GM12878 (cell line): ENCODE data around the gene PHLDB1. TPM values are rescaled to one million over a fixed set of nuclear protein-coding genes. Genes with fewer than 3 reads are reported as not detected.

Source experiments
- ATAC-seq: fragments of 200-7000 bp; cut with Tn5 transposase; 3 replicates; pipeline ENCODE4 v1.9.1; 2020; ENCODE audit warnings: mild to moderate bottlenecking, moderate library complexity
- BruUV-seq: library from RNA; stranded (reverse); fragments of 400-500 nt; replicated peaks from 2 replicates; lab custom pipeline; 2021; lab: Mats Ljungman, UMichigan
- CTCF ChIA-PET: fragments of 300-600 bp; sonication (Branson Sonifier 250); formaldehyde crosslinking; extraction: SDS; loops from one replicate; lab custom pipeline; 2021; ENCODE audit warnings: inconsistent platforms; lab: Yijun Ruan, JAX
- POLR2A ChIA-PET: fragments of 350-600 bp; formaldehyde crosslinking; extraction: SDS; loops from one replicate; lab custom pipeline; 2021; ENCODE audit warnings: inconsistent platforms; lab: Charles Lee
- RAD21 ChIA-PET: fragments of 300-600 bp; sonication (Branson Sonifier 250); formaldehyde crosslinking; loops from one replicate; lab custom pipeline; 2023; ENCODE audit warnings: antibody characterized with exemption; ENCODE audit not compliant: unreplicated experiment; lab: Charles Lee
- SMC1A ChIA-PET: fragments of 300-600 bp; sonication (Branson Sonifier 250); formaldehyde crosslinking; loops from one replicate; lab custom pipeline; 2023; ENCODE audit not compliant: unreplicated experiment, uncharacterized antibody; lab: Charles Lee
- DNase-seq: peaks from one replicate; pipeline ENCODE4 v3.0.0-alpha.2; 2011; ENCODE audit warnings: low read depth, low spot score
- FAIRE-seq: peaks from 3 replicates; lab custom pipeline; 2011; peaks lifted over from hg19 to GRCh38; lab: Jason Lieb, UNC
- H2AFZ ChIP-seq: 2 replicates; pipeline ENCODE4 v1.6.0; 2011; ENCODE audit warnings: low read depth, low read length, control low read depth; ENCODE audit not compliant: control insufficient read depth
- H3K27ac ChIP-seq: 2 replicates; pipeline ENCODE4 v1.5.1; 2011; ENCODE audit warnings: control low read depth; ENCODE audit not compliant: control insufficient read depth, insufficient read depth
- H3K27me3 ChIP-seq, 2 experiments: replicated peaks in 1 of 2; 2 replicates each; pipeline versions ENCODE4 v1.6.0 to v1.6.1; 2011; ENCODE audit warnings: low read length in 1 of 2; ENCODE audit not compliant: control insufficient read depth in 2 of 2, insufficient read depth in 2 of 2
- H3K36me3 ChIP-seq, 2 experiments: 2 replicates each; pipeline ENCODE4 v1.5.1; 2011; ENCODE audit warnings: low read length in 1 of 2; ENCODE audit not compliant: control insufficient read depth in 2 of 2, insufficient read depth in 2 of 2
- H3K4me1 ChIP-seq: 2 replicates; pipeline ENCODE4 v1.6.1; 2011; ENCODE audit warnings: mild to moderate bottlenecking, low read length, moderate library complexity, mixed read lengths; ENCODE audit not compliant: control insufficient read depth, insufficient read depth
- H3K4me2 ChIP-seq: 2 replicates; pipeline ENCODE4 v1.6.0; 2011; ENCODE audit warnings: control low read depth; ENCODE audit not compliant: control insufficient read depth, insufficient read depth
- H3K4me3 ChIP-seq: fragments of 200-600 bp; sonication (generic); 2 replicates; pipeline ENCODE4 v1.5.1; 2016
- H3K79me2 ChIP-seq: 2 replicates; pipeline ENCODE4 v1.6.0; 2011; ENCODE audit warnings: low read length; ENCODE audit not compliant: control insufficient read depth, insufficient read depth
- H3K9ac ChIP-seq: 2 replicates; pipeline ENCODE4 v1.8.0; 2011; ENCODE audit warnings: low read length, control low read depth, mixed read lengths; ENCODE audit not compliant: control insufficient read depth, insufficient read depth
- H3K9me3 ChIP-seq: replicated peaks from 3 replicates; pipeline ENCODE4 v1.5.1; 2011; ENCODE audit warnings: mild to moderate bottlenecking, low read length; ENCODE audit not compliant: control insufficient read depth, insufficient read depth
- H4K20me1 ChIP-seq: 2 replicates; pipeline ENCODE4 v1.6.0; 2011; ENCODE audit not compliant: control insufficient read depth, insufficient read depth
- ASH2L ChIP-seq: fragments of 300-600, 200-600 bp; sonication (generic); IDR thresholded peaks from 2 replicates; pipeline ENCODE4 v1.6.1; 2017; ENCODE audit warnings: low read depth, mild to moderate bottlenecking, borderline replicate concordance
- ATF7 ChIP-seq: fragments of 450-650 bp; IDR thresholded peaks from 2 replicates; pipeline ENCODE4 v1.6.1; 2016; ENCODE audit warnings: low read depth, mild to moderate bottlenecking
- BMI1 ChIP-seq: fragments of 450-650 bp; IDR thresholded peaks from 2 replicates; pipeline ENCODE4 v1.6.1; 2016; ENCODE audit warnings: mild to moderate bottlenecking, moderate library complexity, borderline replicate concordance
- BRCA1 ChIP-seq: IDR thresholded peaks from 2 replicates; pipeline ENCODE4 v1.6.1; 2011; ENCODE audit warnings: low read depth, low read length, improper control_type of control experiment
- CEBPZ ChIP-seq: fragments of 150-350 bp; IDR thresholded peaks from 2 replicates; pipeline ENCODE4 v1.6.1; 2016; ENCODE audit warnings: low read depth, low read length
- EP300 ChIP-seq, 2 experiments: fragments of 150-350 bp in 1 of 2; IDR thresholded peaks; 2 replicates each; pipeline ENCODE4 v1.6.1; 2011 to 2012; ENCODE audit warnings: low read depth in 2 of 2, low read length in 2 of 2, borderline replicate concordance in 1 of 2, improper control_type of control experiment in 1 of 2, inconsistent platforms in 1 of 2; ENCODE audit not compliant: control insufficient read depth in 1 of 2
- FOS ChIP-seq: IDR thresholded peaks from 3 replicates; pipeline ENCODE4 v1.6.1; 2011; ENCODE audit warnings: borderline replicate concordance; ENCODE audit not compliant: insufficient read length; ENCODE audit errors: extremely low read depth
- HSF1 ChIP-seq: fragments of 150-350 bp; IDR thresholded peaks from 2 replicates; pipeline ENCODE4 v1.6.1; 2014; ENCODE audit warnings: mild to moderate bottlenecking, low read depth, low read length
- JUNB ChIP-seq: IDR thresholded peaks from 2 replicates; pipeline ENCODE4 v1.6.1; 2016; ENCODE audit warnings: antibody characterized with exemption, mild to moderate bottlenecking
- NFYA ChIP-seq: IDR thresholded peaks from 2 replicates; pipeline ENCODE4 v1.6.1; 2011; ENCODE audit warnings: low read depth, mild to moderate bottlenecking, low read length, improper control_type of control experiment, borderline replicate concordance
- PAX8 ChIP-seq: fragments of 450-650 bp; IDR thresholded peaks from 2 replicates; pipeline ENCODE4 v1.6.1; 2017; ENCODE audit warnings: mild to moderate bottlenecking, moderate library complexity
- POLR2A ChIP-seq: IDR thresholded peaks from 2 replicates; pipeline ENCODE4 v1.6.1; 2011; ENCODE audit warnings: low read depth, mild to moderate bottlenecking, low read length
- POU2F2 ChIP-seq: IDR thresholded peaks from 3 replicates; pipeline ENCODE4 v1.6.1; 2011; ENCODE audit warnings: low read depth, mild to moderate bottlenecking, low read length, borderline replicate concordance
- RELA ChIP-seq: fragments of 450-650 bp; IDR thresholded peaks from 2 replicates; pipeline ENCODE4 v1.8.0; 2014; ENCODE audit warnings: borderline replicate concordance; ENCODE audit not compliant: partially characterized antibody
- SIN3A ChIP-seq: IDR thresholded peaks from 2 replicates; pipeline ENCODE4 v1.6.1; 2012; ENCODE audit warnings: low read depth, low read length, improper control_type of control experiment
- ZBTB4 ChIP-seq: fragments of 450-650 bp; formaldehyde crosslinking; IDR thresholded peaks from 2 replicates; pipeline ENCODE4 v1.4.0; 2022; ENCODE audit warnings: mild to moderate bottlenecking, moderate library complexity
- WGBS: methylation state at CpG from one replicate; pipeline ENCODE4 v1.1.6; 2016; ENCODE audit warnings: low lambda C conversion rate; ENCODE audit not compliant: insufficient replicate concordance, insufficient coverage; ENCODE audit errors: missing lambda C conversion rate; 5-methylcytosine and 5-hydroxymethylcytosine counted together
- in situ Hi-C: fragments of 300-500 bp; cut with MboI; formaldehyde crosslinking; loops from 9 replicates; pipeline ENCODE4 v1.14.3; 2018; ENCODE audit warnings: mixed read lengths
- intact Hi-C: fragments of 100-400 bp; cut with micrococcal nuclease; formaldehyde crosslinking; loops from one replicate; pipeline ENCODE4 v1.14.2; 2022; ENCODE audit not compliant: unreplicated experiment
- polyA plus RNA-seq, 11 experiments: library from polyadenylated mRNA; depleted of rRNA in 4 of 11; unstranded in 6 of 11; stranded (reverse) in 5 of 11; fragments of >200 nt; fragmentation: Nextera tagmentation in 4 of 11; fragmentation: Illumina TruSeq in 1 of 11; extraction: Ambion mirVana in 4 of 11; extraction: Trizol in 1 of 11; gene quantifications; 1 replicate in 1 of 11; 2 replicates in 10 of 11; pipeline versions ENCODE4 v1.2.1 to v1.2.3, GENCODE V29; 2011 to 2016; ENCODE audit warnings: inconsistent platforms in 2 of 11, missing spikeins in 2 of 11, low read depth in 1 of 11
- total RNA-seq, 4 experiments: library from RNA; depleted of rRNA in 3 of 4; stranded (reverse); fragments of >200 nt in 3 of 4; fragmentation: Illumina TruSeq in 1 of 4; extraction: Trizol in 1 of 4; gene quantifications; 2 replicates each; pipeline versions ENCODE4 v1.2.1 to v1.2.3, GENCODE V29; 2013 to 2021
- TF ChIP-seq, protein P1 (sequence below): IDR thresholded peaks from 2 replicates; pipeline ENCODE4 v1.6.1; 2011; ENCODE audit warnings: low read depth, mild to moderate bottlenecking, low read length, moderate library complexity, borderline replicate concordance; ENCODE audit errors: extremely low read depth

The PHLDB1 gene
- total and polyA plus RNA-seq, 10 of the 15 experiments (the other 5 are each of a cell fraction or from before 2014, with no cell fraction given): 0.03 to 0.26 (median 0.18) TPM; not detected in 4

DNA sequence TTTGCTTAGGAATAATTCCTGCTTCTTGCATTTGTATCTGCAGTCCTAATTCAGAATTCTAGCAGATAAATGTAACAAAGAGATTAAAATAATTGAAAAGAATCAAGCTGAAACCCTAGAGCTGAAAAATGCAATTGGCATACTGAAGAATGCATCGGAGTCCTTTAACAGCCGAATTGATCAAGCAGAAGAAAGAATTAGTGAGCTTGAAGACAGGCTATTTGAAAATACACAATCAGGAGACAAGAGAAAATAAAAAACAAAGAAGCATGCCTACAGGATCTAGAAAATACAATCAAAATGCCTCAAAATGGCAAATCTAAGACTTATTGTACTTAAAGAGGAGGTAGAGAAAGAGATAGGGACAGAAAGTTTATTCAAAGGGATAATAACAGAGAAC, 63.8 kb downstream of the PHLDB1 start:
- Histone ChIP-seq H3K9ac (no peak overlapping the region), H3K4me3 (no peak overlapping the region), H3K27me3 (peaks cover 0 to 2% of the 10 kb centered on the region in 2 experiments; a peak in 2 of 4 replicates), H3K4me1 (no peaks in the 10 kb centered on the region), H3K4me2 (no peak overlapping the region), H2AFZ (no peak overlapping the region), H3K27ac (no peak overlapping the region), H4K20me1 (no peaks in the 10 kb centered on the region), H3K36me3 (no peaks in the 10 kb centered on the region), H3K79me2 (no peaks in the 10 kb centered on the region), H3K9me3 (no peaks in the 10 kb centered on the region; the same call in 2 of the 3 replicates)
- RAD21 ChIA-PET: no interaction called here
- no TSS peak for BruUV-seq
- POLR2A ChIA-PET: no interaction called here
- DNase-seq (no peak), ATAC-seq (no peak), FAIRE-seq (no peak)
- SMC1A ChIA-PET: no interaction called here
- intact Hi-C loops (no loop called here), in situ Hi-C loops (no loop called here)
- 92% methylated on average over 2 of the region's 2 CpGs for WGBS
- CTCF ChIA-PET: interaction anchor here (1.3 kb wide), 1 partner anchor 12 kb away, joined by 3 read pairs; no protein-coding TSS in a partner anchor
- TF ChIP-seq, protein P1, sequence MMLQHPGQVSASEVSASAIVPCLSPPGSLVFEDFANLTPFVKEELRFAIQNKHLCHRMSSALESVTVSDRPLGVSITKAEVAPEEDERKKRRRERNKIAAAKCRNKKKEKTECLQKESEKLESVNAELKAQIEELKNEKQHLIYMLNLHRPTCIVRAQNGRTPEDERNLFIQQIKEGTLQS: no peak
- TF ChIP-seq CEBPZ (no peak), FOS (no peak), RELA (no peak), POU2F2 (no peak), ATF7 (no peak), PAX8 (no peak), POLR2A (no peak), EP300 (IDR thresholded peaks at IDR 0.05; ENCODE audit: borderline replicate concordance in 1 of 2, control insufficient read depth in 1 of 2, low read depth in 2 of 2, low read length in 2 of 2) (no peak), JUNB (no peak), NFYA (no peak), SIN3A (no peak), BMI1 (no peak), ZBTB4 (CRISPR knock-in tag) (no peak), BRCA1 (no peak), ASH2L (no peak), HSF1 (no peak)
